ENCODE results near the gene MGAT4B.
A peak's percentile ranks its signal among the peaks of the same experiment; 100 is the strongest.

MGAT4B gene

GRCh38 chr5:179805529-179806249, 977 bp downstream of the MGAT4B start:
- no peak for DNase-seq

- DNase-seq: no peak
These were observed 1.6 kb downstream of the MGAT4B start for GRCh38 chr5:179805070-179805528.

DNA sequence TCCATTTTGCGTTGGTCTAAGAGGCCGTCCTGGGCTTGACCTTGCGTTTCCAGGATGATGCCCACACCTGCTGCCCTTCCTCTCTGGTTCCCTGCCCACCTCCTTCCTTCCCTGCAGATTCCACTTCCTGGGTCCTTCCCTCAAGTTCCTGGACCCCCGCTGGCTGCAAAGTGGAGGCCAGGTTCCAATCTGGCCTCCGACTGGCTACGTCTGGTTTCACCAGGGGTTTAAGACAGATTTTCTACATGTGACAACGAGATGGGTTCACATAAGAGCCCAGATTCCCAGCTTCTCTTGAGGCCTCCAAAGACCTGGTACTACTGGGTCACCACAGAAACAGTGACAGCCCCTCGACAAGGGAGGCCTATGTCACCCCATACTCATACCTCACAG, 2.1 kb downstream of the MGAT4B start:
- no peak for DNase-seq

DNA sequence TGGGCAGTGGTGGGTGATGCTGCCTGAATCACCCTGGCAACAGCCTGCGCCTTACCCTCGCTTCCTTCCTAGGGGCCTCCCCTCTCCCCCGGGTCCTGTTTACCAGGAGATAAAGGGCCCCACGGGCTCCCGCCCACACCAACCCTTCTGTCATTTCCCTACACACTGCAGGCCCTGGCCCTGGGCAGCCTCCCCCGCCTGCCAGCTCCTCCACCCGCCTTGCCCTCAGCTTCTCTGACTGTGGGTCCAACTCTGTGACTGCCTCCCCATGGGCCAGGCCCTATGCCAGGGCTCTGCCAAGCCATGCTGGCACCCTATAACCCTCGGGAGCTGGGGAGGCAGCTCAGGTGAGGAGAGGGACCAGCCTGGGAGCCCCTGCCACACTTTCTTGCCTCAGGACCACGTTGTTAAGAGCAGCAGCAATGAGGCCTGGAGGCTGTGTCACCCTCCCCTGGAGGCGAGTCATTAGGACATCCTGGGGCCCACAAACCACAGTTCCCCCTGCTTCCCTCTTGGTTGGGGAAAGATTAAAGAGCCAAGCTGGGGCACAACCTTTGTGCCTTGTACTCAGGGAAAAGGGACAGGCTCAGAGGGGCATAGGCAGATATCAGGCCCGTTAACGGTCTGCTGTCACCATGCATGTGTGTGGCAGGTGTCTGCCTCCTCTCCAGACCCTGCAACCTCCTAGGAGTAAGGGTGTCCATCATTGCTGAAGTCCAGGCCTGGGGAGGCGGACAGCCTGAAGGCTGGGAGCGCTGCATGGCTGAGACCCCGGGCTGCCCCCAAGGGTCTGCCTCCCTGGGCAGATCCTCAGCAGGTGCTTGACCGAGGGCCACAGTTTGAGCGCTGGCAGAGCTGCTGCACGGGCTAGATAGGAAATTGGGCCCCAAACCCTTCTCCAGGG, 2.8 kb downstream of the MGAT4B start:
- peak; percentile 53 for DNase-seq

- peak; percentile 53 for DNase-seq
These were observed 3.6 kb downstream of the MGAT4B start for GRCh38 chr5:179802950-179803562.

DNA sequence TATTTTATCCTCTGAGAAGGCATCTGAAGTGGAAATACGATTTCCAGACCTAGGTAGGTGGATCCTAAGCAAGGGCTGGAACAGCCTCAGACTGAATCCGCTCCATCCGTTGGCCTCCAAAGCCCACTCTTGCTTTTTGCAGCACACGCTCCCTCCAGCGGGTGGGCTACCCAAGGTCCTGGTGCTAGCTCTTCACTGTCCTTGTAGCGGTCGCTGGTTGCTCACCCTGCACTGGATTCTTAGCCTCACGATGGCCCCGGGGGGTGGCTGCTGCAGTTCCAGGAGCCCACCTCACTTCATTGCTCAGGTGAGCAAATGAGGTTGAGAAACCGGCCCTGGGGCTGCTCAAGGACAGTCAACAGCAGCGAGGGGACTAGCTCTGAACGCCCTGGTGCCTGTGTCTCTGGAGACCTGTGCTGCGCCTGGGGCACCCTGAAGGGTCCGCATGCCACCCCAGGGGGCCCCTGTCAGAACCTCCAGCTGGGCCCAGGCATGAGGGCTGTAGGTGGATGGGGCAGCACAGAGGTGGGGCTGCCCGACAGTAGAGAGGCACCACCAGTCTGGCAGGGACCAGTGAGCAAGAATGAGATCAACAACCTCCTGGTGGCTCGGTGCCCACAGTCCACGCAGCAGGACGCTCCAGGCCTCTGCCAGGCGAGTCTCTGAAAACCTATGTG, 4.3 kb downstream of the MGAT4B start:
- peak; percentile 7 for DNase-seq

- no peak for DNase-seq
These were observed 5.1 kb downstream of the MGAT4B start for GRCh38 chr5:179801304-179802206.

DNA sequence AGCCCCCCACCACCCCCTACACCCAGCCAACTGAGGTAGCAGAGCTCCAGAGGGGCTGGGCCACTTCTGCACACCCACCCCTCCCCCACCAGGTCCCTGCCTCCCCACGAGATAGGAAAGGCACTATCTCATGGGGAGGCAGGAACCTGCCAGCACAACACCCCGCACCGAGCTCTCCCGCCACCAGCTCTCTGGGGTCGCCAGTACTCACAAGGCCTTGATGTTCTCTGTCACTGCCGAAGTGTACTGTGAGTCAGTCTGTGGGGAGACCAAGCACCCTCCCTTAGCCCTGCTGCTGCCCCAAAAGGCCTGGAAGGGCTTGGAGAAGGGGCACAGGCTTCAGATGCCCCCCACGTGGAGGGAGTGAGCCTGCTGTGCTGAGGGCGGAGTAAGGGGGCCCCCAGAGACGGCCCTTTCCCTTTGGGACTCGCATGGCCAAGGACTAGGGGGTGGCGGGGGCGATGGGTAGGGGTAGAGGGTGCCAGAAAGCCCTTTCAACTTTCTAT, 5.9 kb downstream of the MGAT4B start:
- no peak for DNase-seq

- DNase-seq: no peak
These were observed 6.5 kb downstream of the MGAT4B start for GRCh38 chr5:179800071-179800695.

DNA sequence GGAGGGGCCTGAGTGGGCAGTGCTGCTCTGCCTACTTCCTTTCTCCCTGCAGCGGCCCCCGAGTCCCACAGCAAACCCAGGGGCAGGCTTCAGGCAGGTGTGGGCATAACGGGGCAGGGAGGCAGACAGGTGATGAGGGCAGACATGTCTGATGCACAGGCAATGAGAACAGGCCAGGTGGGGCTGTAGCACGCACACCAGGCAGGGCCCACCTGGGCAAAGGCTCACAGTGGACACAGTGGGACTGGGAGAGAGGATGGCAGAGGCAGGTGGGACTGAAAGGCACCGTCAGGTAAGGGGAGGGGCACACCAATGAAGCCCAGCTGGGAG, 7.1 kb downstream of the MGAT4B start:
- no peak for DNase-seq

GRCh38 chr5:179798771-179799643, 7.7 kb downstream of the MGAT4B start:
- DNase-seq: no peak

DNA sequence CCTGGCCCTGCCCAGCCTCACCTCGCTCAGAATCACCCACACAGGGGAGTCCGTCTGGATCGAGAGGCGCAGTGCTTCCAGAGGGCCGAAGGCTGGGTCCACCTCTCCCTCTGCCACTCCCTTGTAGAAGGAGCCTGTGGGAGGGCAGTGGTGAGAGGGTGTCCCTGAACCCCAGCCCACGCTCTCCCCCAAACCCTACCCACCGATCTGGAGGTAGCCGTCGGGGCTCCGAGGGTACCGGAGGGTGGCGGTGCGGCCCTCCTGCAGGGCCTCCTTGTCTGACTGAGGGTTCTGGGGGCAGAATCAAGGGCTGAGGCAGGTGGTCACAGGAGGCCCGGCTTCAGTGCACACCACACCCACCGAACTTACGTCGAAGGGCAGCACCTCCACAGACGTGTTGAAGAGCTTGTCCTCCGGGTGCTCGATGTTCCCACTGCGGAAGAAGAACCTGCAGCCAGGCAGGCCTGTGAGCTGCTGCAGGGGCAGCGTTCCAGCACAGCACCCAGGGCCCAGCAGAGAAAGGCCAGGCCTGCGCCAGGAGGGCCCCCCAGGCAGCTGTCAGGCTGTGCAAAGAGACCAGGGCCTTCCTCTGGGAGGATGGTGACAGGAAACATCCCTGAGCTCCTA, 8.4 kb downstream of the MGAT4B start:
- DNase-seq: no peak

GRCh38 chr5:179797741-179798140, 8.9 kb downstream of the MGAT4B start:
- no peak for DNase-seq

- no peak for DNase-seq
These were observed 9.6 kb downstream of the MGAT4B start for GRCh38 chr5:179796877-179797608.

GRCh38 chr5:179795863-179796833, 10.5 kb downstream of the MGAT4B start:
- peak; percentile 51 for DNase-seq

DNA sequence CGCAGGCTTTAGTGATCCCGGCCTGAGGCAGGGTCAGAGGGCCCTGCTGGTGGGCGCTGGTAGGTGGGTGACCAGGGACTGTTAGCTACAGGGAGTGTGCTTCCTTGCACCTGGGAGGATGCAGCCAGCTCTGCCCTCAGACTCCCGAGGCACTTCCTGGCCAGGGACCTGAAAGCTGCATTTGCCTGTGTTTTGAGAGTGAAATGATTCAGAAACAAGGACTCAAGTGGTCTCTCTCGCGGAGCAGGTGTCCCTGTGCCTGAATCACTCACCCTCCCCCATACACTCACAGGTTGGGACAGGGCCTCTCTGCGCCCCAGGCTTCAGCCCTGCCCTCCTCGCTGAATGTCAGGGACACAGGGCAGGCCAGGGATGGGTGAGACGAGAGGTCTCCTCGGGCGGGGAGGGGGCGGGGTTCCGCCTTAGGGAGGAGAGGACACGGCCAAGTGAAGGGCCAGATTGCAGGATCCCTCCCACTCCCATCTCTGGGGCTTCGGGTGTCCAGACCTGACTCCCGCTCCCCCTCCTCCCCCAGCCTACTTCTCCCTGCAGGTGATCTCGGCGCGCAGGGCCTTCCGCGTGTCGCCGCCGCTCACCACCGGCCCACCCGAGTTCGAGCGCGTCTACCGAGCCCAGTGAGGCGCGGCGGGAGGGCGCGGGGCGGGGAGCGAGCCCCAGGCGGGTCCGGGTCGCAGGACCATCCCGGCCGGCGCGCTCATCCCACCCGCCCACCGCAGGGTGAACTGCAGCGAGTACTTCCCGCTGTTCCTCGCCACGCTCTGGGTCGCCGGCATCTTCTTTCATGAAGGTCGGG, 11.4 kb downstream of the MGAT4B start:
- DNase-seq: peak; percentile 7

DNA sequence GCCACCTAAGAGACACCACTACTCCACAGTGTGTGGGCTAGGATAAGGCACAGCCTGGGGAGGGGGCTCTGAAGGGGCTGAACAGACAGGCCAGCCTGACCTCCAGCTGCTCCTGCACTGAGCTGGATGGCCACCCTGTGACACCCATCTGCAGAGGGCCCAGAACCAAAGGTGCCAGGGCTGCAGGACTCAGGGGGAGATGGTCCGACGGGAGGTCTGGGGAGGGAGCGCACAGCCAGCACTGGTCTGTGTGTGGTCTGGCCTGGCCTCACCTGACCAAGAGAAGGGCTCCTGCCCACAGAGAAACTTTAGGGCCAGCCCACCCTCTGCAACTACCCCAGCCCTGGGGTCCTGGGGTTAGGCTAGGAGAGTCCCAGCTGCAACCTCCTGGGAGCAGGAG, 12.1 kb downstream of the MGAT4B start:
- no peak for DNase-seq
